Esophagus (tissue), 2 donors: ENCODE measurements around the gene TXNDC12. TPM values are rescaled to one million over a fixed set of nuclear protein-coding genes. Genes with fewer than 3 reads are reported as not detected.
"Not testable (repeated sequence)": the region's sequence is repeated elsewhere in the genome, so short reads cannot be mapped to it uniquely, and the experiment has no call there.

ENCODE experiments used
- H3K27ac ChIP-seq, 2 donors: one replicate each; pipeline ENCODE4 v1.5.1; 2013; ENCODE audit warnings: low read depth in 2 of 2, mild to moderate bottlenecking in 2 of 2, inconsistent platforms in 1 of 2, low read length in 1 of 2, moderate library complexity in 1 of 2
- H3K27me3 ChIP-seq, 2 donors: one replicate each; pipeline ENCODE4 v1.6.1; 2013; ENCODE audit warnings: low read length in 2 of 2, control low read depth in 1 of 2, mild to moderate bottlenecking in 1 of 2; ENCODE audit not compliant: insufficient read depth in 2 of 2, control insufficient read depth in 1 of 2
- H3K36me3 ChIP-seq, 2 donors: one replicate each; pipeline ENCODE4 v1.6.1; 2013; ENCODE audit warnings: low read length in 1 of 2; ENCODE audit not compliant: control insufficient read depth in 2 of 2, insufficient read depth in 2 of 2
- H3K4me1 ChIP-seq, 2 donors: one replicate each; pipeline ENCODE4 v1.6.1; 2013; ENCODE audit warnings: low read length in 1 of 2; ENCODE audit not compliant: control insufficient read depth in 2 of 2, insufficient read depth in 2 of 2
- H3K4me3 ChIP-seq, 2 donors: one replicate each; pipeline ENCODE4 v1.5.1; 2013; ENCODE audit warnings: low read length in 2 of 2, mild to moderate bottlenecking in 2 of 2, low read depth in 1 of 2, moderate library complexity in 1 of 2
- H3K9me3 ChIP-seq, 2 donors: one replicate each; pipeline ENCODE4 v1.6.1; 2013; ENCODE audit warnings: mild to moderate bottlenecking in 2 of 2, low read depth in 1 of 2, low read length in 1 of 2, moderate library complexity in 1 of 2; ENCODE audit not compliant: control insufficient read depth in 2 of 2, insufficient read depth in 1 of 2
- WGBS, 2 donors: extraction: QIAGEN DNeasy Blood & Tissue Kit; methylation state at CpG; one replicate each; pipeline ENCODE4 v1.1.7; 2013; 5-methylcytosine and 5-hydroxymethylcytosine counted together
- polyA plus RNA-seq, 2 donors: library from polyadenylated mRNA; stranded (reverse); fragments of 200-250 nt; gene quantifications; one replicate each; pipeline ENCODE4 v1.2.3, GENCODE V29; 2013
- donor health status: healthy with polysubstance abuse.
- donor health status: Bipolar disorder and iron deficiency.

The TXNDC12 gene
- polyA plus RNA-seq, 2 donors = 7.1 to 14.9 TPM

- not testable (repeated sequence) for H3K4me3 ChIP-seq, H3K4me1 ChIP-seq, H3K9me3 ChIP-seq, H3K27ac ChIP-seq, H3K27me3 ChIP-seq, H3K36me3 ChIP-seq
- 43 to 44% methylated on average over 4 to 5 of the region's 5 CpGs for WGBS, 2 donors
These were observed 48.9 kb downstream of the TXNDC12 start for GRCh38 chr1:52006081-52006553.

GRCh38 chr1:52005548-52005947 is 49.4 kb downstream of the TXNDC12 start:
- not testable (repeated sequence) for H3K36me3 ChIP-seq, H3K27me3 ChIP-seq, H3K9me3 ChIP-seq, H3K4me3 ChIP-seq, H3K27ac ChIP-seq, H3K4me1 ChIP-seq
- 56 to 60% methylated on average over 3 of the region's 3 CpGs for WGBS, 2 donors

GRCh38 chr1:52003877-52004276 is 51.1 kb downstream of the TXNDC12 start:
- no peaks in the 10 kb centered on the region for H3K27me3 ChIP-seq
- H3K36me3 ChIP-seq = no peaks in the 10 kb centered on the region
- WGBS, 2 donors = 59 to 62% methylated on average over 4 of the region's 4 CpGs
- no peaks in the 10 kb centered on the region for H3K4me1 ChIP-seq
- H3K4me3 ChIP-seq = no peak overlapping the region
- H3K9me3 ChIP-seq = no peaks in the 10 kb centered on the region
- no peak overlapping the region for H3K27ac ChIP-seq

- no peaks in the 10 kb centered on the region for H3K36me3 ChIP-seq
- H3K27me3 ChIP-seq = no peaks in the 10 kb centered on the region
- H3K4me3 ChIP-seq = no peak overlapping the region
- no peaks in the 10 kb centered on the region for H3K4me1 ChIP-seq
- WGBS, 2 donors = 48 to 50% methylated on average over 9 of the region's 9 CpGs
- no peaks in the 10 kb centered on the region for H3K9me3 ChIP-seq
- H3K27ac ChIP-seq = no peak overlapping the region
These were observed 52.7 kb downstream of the TXNDC12 start for GRCh38 chr1:52002038-52002917.

GRCh38 chr1:51998701-51999100 is 56.3 kb downstream of the TXNDC12 start:
- Histone ChIP-seq H3K27ac (no peak overlapping the region), H3K4me3 (no peak overlapping the region), H3K9me3 (no peaks in the 10 kb centered on the region), H3K4me1 (no peaks in the 10 kb centered on the region), H3K27me3 (no peaks in the 10 kb centered on the region), H3K36me3 (no peaks in the 10 kb centered on the region)
- WGBS, 2 donors = 64 to 79% methylated on average over 1 of the region's 1 CpG

GRCh38 chr1:51997974-51998382 is 57.0 kb downstream of the TXNDC12 start:
- no peaks in the 10 kb centered on the region for H3K9me3 ChIP-seq
- WGBS, 2 donors = 56 to 59% methylated on average over 5 of the region's 5 CpGs
- no peaks in the 10 kb centered on the region for H3K36me3 ChIP-seq
- H3K27me3 ChIP-seq = no peaks in the 10 kb centered on the region
- H3K4me3 ChIP-seq = no peak overlapping the region
- no peaks in the 10 kb centered on the region for H3K4me1 ChIP-seq
- H3K27ac ChIP-seq = no peak overlapping the region

- peak within 1 kb of the TSS; percentile 25 to 46 for H3K4me3 ChIP-seq
- no peaks in the 10 kb centered on the region for H3K4me1 ChIP-seq
- no peaks in the 10 kb centered on the region for H3K36me3 ChIP-seq
- H3K27me3 ChIP-seq = peaks cover 0 to 3% of the 10 kb centered on the region in 2 donors
- peaks cover 0 to 3% of the 10 kb centered on the region in 2 donors for H3K9me3 ChIP-seq
- WGBS, 2 donors = 1% methylated on average over 38 to 46 of the region's 46 CpGs
- no peak within 1 kb of the TSS for H3K27ac ChIP-seq
These were observed 64.5 kb downstream of the TXNDC12 start, which contains the start of gene RAB3B for GRCh38 chr1:51990478-51990965. Gene RAB3B, minus strand, starts transcription at chr1:51990700. Its CDS starts 13,583 bp downstream, at chr1:51977117.

GRCh38 chr1:51989582-51990477 is 65.2 kb downstream of the TXNDC12 start:
- Histone ChIP-seq H3K4me1 (no peaks in the 10 kb centered on the region), H3K4me3 (peak overlapping the region; percentile 25 to 46), H3K27ac (no peak overlapping the region), H3K36me3 (no peaks in the 10 kb centered on the region), H3K27me3 (peaks cover 0 to 3% of the 10 kb centered on the region in 2 donors), H3K9me3 (peaks cover 0 to 3% of the 10 kb centered on the region in 2 donors)
- WGBS, 2 donors = 19% methylated on average over 41 to 47 of the region's 47 CpGs

- peaks cover 0 to 3% of the 10 kb centered on the region in 2 donors for H3K9me3 ChIP-seq
- no peaks in the 10 kb centered on the region for H3K36me3 ChIP-seq
- H3K27ac ChIP-seq = no peak overlapping the region
- H3K4me1 ChIP-seq = no peaks in the 10 kb centered on the region
- H3K27me3 ChIP-seq = peaks cover 0 to 3% of the 10 kb centered on the region in 2 donors
- H3K4me3 ChIP-seq = no peak overlapping the region
These were observed 66.7 kb downstream of the TXNDC12 start for GRCh38 chr1:51988254-51988653.
